Neural crest cell (in vitro differentiated cells): ENCODE results near the gene GPR153. TPM values are rescaled to one million over a fixed set of nuclear protein-coding genes. Genes with fewer than 3 reads are reported as not detected.

Source experiments
- DNase-seq: peaks from one replicate; pipeline ENCODE4 v3.0.0; 2021; ENCODE audit warnings: low read depth, mixed read lengths, low spot score
- H3K27ac Mint-ChIP-seq: one replicate; pipeline ENCODE4 v1.8.0; 2021; ENCODE audit warnings: mild to moderate bottlenecking, mixed read lengths; ENCODE audit not compliant: unreplicated experiment
- H3K27me3 Mint-ChIP-seq: 2 replicates; pipeline ENCODE4 v1.8.0; 2021; ENCODE audit warnings: low read depth, mild to moderate bottlenecking, mixed read lengths
- H3K36me3 Mint-ChIP-seq: 2 replicates; pipeline ENCODE4 v1.8.0; 2021; ENCODE audit warnings: low read depth, mild to moderate bottlenecking, mixed read lengths
- H3K4me1 Mint-ChIP-seq: 2 replicates; pipeline ENCODE4 v1.8.0; 2021; ENCODE audit warnings: mixed read lengths
- H3K4me3 Mint-ChIP-seq: one replicate; pipeline ENCODE4 v1.8.0; 2021; ENCODE audit warnings: mild to moderate bottlenecking, mixed read lengths
- H3K9me3 Mint-ChIP-seq: 2 replicates; pipeline ENCODE4 v1.8.0; 2021; ENCODE audit warnings: mixed read lengths
- total RNA-seq: library from RNA; stranded (reverse); gene quantifications from 2 replicates; pipeline ENCODE4 v1.2.1, GENCODE V29; 2021
- TF ChIP-seq, protein P1 (sequence below): fragments of 200-600 bp; sonication (generic); conservative IDR thresholded peaks from 2 replicates; pipeline ENCODE4 v1.5.0; 2021; ENCODE audit warnings: antibody characterized with exemption, mild to moderate bottlenecking

The GPR153 gene
- total RNA-seq, 1 donor from 2014 or later, result 28.1 TPM

DNA sequence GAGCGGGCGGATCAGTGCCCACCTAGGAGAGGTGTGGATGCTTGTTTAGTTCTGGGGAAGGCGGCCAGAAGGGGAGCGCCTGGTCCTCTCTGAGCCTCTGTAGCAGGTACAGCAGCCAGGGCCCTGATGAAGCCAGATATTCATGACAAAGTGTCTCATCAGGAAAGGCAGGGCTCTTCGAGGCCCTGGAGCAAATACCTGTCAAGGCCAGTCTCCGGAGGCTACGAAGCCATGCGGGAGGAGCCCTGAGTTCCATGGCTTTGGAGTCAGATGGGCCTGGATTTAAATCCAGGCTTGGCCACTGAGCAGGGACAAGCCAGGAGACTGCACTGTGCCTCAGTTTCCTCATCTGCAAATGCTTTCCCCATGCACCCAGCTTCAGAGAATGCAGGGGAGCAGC is 25.4 kb upstream of the GPR153 start:
- Mint-ChIP-seq H3K27me3 (no peaks in the 10 kb centered on the region), H3K4me1 (peaks cover 3% of the 10 kb centered on the region), H3K27ac (no peak overlapping the region), H3K4me3 (no peak overlapping the region), H3K36me3 (no peaks in the 10 kb centered on the region), H3K9me3 (no peaks in the 10 kb centered on the region)
- TF ChIP-seq, protein P1, sequence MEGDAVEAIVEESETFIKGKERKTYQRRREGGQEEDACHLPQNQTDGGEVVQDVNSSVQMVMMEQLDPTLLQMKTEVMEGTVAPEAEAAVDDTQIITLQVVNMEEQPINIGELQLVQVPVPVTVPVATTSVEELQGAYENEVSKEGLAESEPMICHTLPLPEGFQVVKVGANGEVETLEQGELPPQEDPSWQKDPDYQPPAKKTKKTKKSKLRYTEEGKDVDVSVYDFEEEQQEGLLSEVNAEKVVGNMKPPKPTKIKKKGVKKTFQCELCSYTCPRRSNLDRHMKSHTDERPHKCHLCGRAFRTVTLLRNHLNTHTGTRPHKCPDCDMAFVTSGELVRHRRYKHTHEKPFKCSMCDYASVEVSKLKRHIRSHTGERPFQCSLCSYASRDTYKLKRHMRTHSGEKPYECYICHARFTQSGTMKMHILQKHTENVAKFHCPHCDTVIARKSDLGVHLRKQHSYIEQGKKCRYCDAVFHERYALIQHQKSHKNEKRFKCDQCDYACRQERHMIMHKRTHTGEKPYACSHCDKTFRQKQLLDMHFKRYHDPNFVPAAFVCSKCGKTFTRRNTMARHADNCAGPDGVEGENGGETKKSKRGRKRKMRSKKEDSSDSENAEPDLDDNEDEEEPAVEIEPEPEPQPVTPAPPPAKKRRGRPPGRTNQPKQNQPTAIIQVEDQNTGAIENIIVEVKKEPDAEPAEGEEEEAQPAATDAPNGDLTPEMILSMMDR, result no peak
- DNase-seq, result no peak

DNA sequence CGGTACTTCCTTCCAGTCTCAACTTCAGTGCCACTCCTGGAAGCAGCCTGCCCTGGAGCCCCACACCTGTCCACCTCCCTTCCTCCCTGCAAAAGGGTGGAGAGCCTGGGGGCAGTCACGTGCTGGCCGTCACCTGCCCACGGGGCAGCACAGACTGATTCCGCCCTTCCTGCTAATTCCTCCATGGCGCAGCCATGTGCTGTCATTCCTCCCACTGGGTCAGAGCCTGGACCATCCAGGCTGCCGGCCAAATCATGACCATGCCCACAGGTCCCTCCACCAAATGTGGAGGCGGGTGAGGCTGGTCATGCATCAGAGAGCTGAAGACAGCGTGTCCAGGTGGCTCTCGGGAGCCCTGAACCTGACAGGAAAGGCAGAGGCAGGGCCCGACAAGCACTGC is 24.4 kb upstream of the GPR153 start:
- no peaks in the 10 kb centered on the region for H3K27me3 Mint-ChIP-seq
- H3K4me1 Mint-ChIP-seq, result peaks cover 3% of the 10 kb centered on the region
- H3K9me3 Mint-ChIP-seq, result no peaks in the 10 kb centered on the region
- H3K36me3 Mint-ChIP-seq, result no peaks in the 10 kb centered on the region
- no peak for DNase-seq
- TF ChIP-seq, protein P1, result no peak
- H3K4me3 Mint-ChIP-seq, result no peak overlapping the region
- peak overlapping the region; percentile 50 for H3K27ac Mint-ChIP-seq

DNA sequence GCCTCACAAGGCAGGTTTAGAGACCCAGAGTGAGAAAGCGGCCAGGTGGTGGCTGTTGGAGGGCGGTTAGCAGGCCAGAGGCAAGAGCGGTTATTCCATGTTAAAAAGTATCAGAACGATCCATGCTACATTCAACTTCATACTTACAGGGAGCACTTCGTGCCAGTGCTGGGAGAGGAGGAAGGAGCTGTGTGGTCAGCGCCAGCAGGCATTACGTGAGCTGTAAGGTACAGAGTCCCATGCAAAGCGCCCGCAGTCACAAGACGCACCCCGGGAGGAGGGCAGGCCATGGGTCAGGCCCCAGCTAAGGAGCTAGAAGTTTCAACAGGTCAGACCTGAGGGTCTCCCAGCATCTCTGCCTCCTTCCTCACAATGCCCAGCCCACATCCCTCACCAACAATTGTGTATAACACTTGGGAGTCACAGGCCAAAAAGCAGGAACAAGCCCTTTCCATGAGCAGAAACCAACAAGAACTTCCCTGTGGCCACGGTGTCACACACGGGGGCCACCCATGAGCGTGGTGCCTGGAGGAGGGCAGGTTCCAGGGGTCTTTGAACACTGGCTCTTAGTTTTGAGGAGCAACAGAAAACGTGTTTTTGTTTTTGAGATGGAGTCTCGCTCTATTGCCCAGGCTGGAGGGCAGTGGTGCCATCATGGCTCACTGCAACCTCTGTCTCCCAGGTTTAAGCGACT is 21.8 kb upstream of the GPR153 start:
- Mint-ChIP-seq H3K27me3 (no peaks in the 10 kb centered on the region), H3K4me3 (no peak overlapping the region)
- no peak for DNase-seq

DNA sequence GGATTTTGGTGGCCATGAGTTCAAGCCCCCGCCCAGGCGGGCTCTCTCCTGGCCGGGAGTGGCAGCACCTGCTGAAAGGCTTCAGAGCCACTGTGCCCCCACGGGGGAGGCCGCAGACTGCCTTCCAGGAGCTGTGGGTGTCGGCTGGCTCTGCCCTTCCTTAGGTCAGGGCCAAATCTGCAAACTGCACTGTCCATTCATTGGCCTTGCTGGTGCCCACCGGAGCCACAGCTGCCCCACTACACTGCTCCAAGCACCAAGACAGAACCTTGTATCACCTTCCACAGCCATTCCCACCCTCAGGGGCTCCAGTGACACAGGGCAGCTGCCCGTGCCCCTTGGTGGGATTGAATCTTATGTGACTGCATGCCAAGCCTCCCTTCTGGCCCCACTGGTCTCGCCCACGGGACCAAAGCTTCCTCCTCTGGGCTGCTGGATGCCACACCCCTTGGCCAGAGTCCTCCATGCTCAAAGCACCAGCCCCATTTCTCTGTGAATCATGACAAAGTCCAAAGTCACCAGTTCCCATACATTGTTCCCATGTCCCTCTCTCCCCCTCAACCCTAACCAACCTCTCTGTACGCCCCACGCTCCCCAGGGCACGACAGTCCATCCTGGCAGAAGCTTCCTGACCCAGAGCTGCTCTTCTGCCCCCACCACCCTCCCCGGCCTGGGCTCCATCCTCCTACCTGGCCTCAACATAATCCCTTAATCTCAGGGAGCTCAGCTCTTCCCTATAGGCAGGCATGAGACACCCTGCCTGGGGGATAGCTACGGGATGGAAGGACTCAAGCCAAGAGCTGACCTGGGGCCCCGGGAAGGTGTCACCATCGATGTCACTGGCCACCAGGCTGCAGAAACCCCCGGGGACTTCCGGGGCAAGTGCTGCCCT is 20.9 kb upstream of the GPR153 start:
- no peak overlapping the region for H3K4me3 Mint-ChIP-seq
- peaks cover 24% of the 10 kb centered on the region for H3K4me1 Mint-ChIP-seq
- H3K27ac Mint-ChIP-seq, result no peak overlapping the region
- H3K27me3 Mint-ChIP-seq, result no peaks in the 10 kb centered on the region
- no peaks in the 10 kb centered on the region for H3K9me3 Mint-ChIP-seq
- no peaks in the 10 kb centered on the region for H3K36me3 Mint-ChIP-seq
- DNase-seq, result no peak
- TF ChIP-seq, protein P1, result no peak

More for the DNA sequence above, 21.8 kb upstream of the GPR153 start:
- Mint-ChIP-seq H3K36me3 (no peaks in the 10 kb centered on the region), H3K4me1 (peaks cover 14% of the 10 kb centered on the region), H3K27ac (peak overlapping the region; percentile 43), H3K9me3 (no peaks in the 10 kb centered on the region)
- TF ChIP-seq, protein P1, result no peak

DNA sequence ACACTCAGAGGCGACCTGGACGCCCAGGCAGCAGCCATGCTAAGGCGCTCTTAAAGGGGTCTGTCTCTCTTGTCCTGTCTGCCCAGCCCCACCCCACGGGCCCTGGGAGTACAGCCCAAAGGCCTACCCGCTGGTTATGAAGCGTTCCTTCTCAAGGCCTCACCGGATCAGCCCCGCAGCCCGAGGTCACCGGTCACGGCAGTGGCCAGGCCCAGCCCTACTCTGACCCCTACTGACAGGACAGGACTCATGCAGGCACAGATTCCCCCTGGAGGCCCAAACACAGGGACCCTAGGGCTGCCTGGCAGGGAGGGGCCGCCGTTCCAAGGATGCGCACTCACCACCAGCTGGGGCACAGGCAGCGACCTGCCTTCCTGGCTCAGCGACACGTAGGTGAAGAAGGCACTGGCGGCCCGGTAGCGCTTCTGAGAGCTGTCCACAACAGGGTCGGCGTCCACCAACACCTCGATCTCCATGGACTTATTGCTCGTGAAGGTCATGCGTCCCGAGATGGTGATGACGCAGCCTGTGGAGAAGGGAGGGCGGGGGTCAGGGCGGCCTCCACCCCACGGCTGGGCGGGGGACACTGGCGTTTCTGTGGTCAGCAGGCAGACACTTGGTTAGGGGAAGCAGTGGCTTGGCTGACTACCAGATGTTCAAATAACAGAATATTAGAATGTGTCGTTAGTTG is 20.0 kb upstream of the GPR153 start:
- Mint-ChIP-seq H3K9me3 (no peaks in the 10 kb centered on the region), H3K4me3 (no peak overlapping the region), H3K27me3 (no peaks in the 10 kb centered on the region), H3K4me1 (peaks cover 33% of the 10 kb centered on the region), H3K36me3 (no peaks in the 10 kb centered on the region), H3K27ac (no peak overlapping the region)
- DNase-seq, result peak; percentile 62
- TF ChIP-seq, protein P1, result peak; percentile 60
